Measurements from ENCODE around the gene POLR3A. TPM values are rescaled to one million over a fixed set of nuclear protein-coding genes. Genes with fewer than 3 reads are reported as not detected.

POLR3A gene
- total and polyA plus RNA-seq, 2 of the 13 experiments (the other 11 are each of a cell fraction or from before 2014, with no cell fraction given), result 13.6 to 19.2 TPM

DNA sequence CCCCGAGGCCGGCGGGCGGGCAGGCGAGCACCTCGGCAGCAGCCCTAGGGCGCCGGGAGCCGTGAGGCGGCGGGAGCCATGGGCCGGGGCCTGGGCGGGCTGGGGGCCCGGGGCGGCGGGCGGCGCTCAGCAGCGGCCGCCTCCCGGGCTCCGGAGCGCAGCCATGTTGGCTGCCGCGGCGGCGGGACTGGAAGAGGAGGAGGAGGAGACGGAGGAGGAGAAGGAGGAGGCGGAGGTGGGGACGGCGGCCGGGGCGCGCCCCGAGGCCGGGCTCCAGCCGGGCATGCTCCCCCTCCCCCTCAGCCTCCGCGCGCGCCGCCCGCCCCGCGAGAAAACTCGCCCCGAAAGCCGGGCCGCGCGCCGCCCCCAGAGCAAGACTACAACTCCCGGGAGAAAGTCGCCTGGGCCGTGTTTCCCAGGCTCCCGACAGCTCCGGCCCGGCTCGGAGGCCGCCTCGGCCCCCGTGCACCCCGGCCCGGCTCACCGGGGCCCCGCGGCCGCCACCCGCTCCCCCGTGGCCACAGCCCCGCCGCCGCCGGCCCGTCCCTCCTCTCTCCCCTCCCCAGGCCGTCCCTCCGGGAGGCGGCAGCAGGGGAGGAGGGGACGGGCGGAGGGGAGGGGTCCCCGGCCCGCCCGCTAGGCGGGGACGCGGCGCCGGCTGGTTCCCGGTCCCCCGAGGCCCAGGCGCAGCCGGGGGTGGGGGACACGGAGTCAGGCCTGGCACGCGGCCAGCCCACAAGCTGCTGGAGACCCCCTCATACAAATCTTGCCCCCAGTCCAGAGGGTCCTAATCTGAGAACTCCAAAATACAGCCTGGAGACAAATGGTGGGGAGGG, 102.5 kb downstream of the POLR3A start, which contains the start of gene DLG5 (continued):
- TF ChIP-seq, protein P1, sequence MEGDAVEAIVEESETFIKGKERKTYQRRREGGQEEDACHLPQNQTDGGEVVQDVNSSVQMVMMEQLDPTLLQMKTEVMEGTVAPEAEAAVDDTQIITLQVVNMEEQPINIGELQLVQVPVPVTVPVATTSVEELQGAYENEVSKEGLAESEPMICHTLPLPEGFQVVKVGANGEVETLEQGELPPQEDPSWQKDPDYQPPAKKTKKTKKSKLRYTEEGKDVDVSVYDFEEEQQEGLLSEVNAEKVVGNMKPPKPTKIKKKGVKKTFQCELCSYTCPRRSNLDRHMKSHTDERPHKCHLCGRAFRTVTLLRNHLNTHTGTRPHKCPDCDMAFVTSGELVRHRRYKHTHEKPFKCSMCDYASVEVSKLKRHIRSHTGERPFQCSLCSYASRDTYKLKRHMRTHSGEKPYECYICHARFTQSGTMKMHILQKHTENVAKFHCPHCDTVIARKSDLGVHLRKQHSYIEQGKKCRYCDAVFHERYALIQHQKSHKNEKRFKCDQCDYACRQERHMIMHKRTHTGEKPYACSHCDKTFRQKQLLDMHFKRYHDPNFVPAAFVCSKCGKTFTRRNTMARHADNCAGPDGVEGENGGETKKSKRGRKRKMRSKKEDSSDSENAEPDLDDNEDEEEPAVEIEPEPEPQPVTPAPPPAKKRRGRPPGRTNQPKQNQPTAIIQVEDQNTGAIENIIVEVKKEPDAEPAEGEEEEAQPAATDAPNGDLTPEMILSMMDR (CRISPR knock-in tag; IDR thresholded peaks at IDR 0.05), result peak; percentile 30; the same call in 1 of the 2 replicates
- 0 out of 2 replicates have a peak, but pooled peaks have one; percentile 4 for TF ChIP-seq ZNF275 (CRISPR knock-in tag; IDR thresholded peaks at IDR 0.05; ENCODE audit: borderline replicate concordance)
- no peak for TF ChIP-seq ZNF350 (CRISPR knock-in tag; IDR thresholded peaks at IDR 0.05; ENCODE audit: borderline replicate concordance, low read depth)
- no peak for TF ChIP-seq ZNF121 (CRISPR knock-in tag; IDR thresholded peaks at IDR 0.05)
- TF ChIP-seq NONO (IDR thresholded peaks at IDR 0.05), result no peak
- TF ChIP-seq NONO (CRISPR knock-in tag; conservative IDR thresholded peaks at IDR 0.05), result no peak
- TF ChIP-seq NCOA5 (CRISPR knock-in tag; IDR thresholded peaks at IDR 0.05), result no peak
- TF ChIP-seq, protein P2, sequence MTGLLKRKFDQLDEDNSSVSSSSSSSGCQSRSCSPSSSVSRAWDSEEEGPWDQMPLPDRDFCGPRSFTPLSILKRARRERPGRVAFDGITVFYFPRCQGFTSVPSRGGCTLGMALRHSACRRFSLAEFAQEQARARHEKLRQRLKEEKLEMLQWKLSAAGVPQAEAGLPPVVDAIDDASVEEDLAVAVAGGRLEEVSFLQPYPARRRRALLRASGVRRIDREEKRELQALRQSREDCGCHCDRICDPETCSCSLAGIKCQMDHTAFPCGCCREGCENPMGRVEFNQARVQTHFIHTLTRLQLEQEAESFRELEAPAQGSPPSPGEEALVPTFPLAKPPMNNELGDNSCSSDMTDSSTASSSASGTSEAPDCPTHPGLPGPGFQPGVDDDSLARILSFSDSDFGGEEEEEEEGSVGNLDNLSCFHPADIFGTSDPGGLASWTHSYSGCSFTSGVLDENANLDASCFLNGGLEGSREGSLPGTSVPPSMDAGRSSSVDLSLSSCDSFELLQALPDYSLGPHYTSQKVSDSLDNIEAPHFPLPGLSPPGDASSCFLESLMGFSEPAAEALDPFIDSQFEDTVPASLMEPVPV (CRISPR knock-in tag; IDR thresholded peaks at IDR 0.05), result no peak; the same call in 1 of the 2 replicates
- peak; percentile 71; the same call in 1 of the 2 replicates for TF ChIP-seq PATZ1 (CRISPR knock-in tag; IDR thresholded peaks at IDR 0.05)
- TF ChIP-seq, protein P3, sequence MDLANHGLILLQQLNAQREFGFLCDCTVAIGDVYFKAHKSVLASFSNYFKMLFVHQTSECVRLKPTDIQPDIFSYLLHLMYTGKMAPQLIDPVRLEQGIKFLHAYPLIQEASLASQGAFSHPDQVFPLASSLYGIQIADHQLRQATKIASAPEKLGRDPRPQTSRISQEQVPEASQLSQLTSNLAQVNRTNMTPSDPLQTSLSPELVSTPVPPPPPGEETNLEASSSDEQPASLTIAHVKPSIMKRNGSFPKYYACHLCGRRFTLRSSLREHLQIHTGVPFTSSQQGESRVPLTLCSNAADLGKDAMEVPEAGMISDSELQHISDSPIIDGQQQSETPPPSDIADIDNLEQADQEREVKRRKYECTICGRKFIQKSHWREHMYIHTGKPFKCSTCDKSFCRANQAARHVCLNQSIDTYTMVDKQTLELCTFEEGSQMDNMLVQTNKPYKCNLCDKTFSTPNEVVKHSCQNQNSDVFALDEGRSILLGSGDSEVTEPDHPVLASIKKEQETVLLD (CRISPR knock-in tag; IDR thresholded peaks at IDR 0.05; ENCODE audit: low read depth), result 0 out of 2 replicates have a peak, but pooled peaks have one; percentile 53
- peak; percentile 22; the same call in 1 of the 2 replicates for TF ChIP-seq MAX (IDR thresholded peaks at IDR 0.05)
- no peak for TF ChIP-seq ELF3 (CRISPR knock-in tag; IDR thresholded peaks at IDR 0.05)
- TF ChIP-seq HNRNPLL (IDR thresholded peaks at IDR 0.05; ENCODE audit: low read depth, low read length, poor library complexity, severe bottlenecking), result peak; percentile 19
- TF ChIP-seq ZBTB7B (CRISPR knock-in tag; IDR thresholded peaks at IDR 0.05), result peak; percentile 33; the same call in 1 of the 2 replicates
- TF ChIP-seq ZBTB7A (CRISPR knock-in tag; IDR thresholded peaks at IDR 0.05), result 0 out of 2 replicates have a peak, but pooled peaks have one; percentile 34
- TF ChIP-seq SALL1 (CRISPR knock-in tag; IDR thresholded peaks at IDR 0.05), result 0 out of 2 replicates have a peak, but pooled peaks have one; percentile 1
- no peak for TF ChIP-seq ZGPAT (CRISPR knock-in tag; IDR thresholded peaks at IDR 0.05)
- TF ChIP-seq TBX2 (CRISPR knock-in tag; IDR thresholded peaks at IDR 0.05; ENCODE audit: borderline replicate concordance), result 0 out of 2 replicates have a peak, but pooled peaks have one; percentile 4
